Erythroblast (primary cell): Measurements from ENCODE around the gene AGRP.

Experiments used
- DNase-seq, 2 experiments: peaks; one replicate each; lab custom pipeline; 2025; lab: John Stamatoyannopoulos, UW
- GATA1 ChIP-seq: IDR thresholded peaks from 2 replicates; pipeline ENCODE4 v1.6.1; 2011; ENCODE audit warnings: low read depth, mild to moderate bottlenecking, control low read depth, low read length, moderate library complexity
- POLR2A ChIP-seq: IDR thresholded peaks from 2 replicates; pipeline ENCODE4 v1.6.1; 2011; ENCODE audit warnings: mild to moderate bottlenecking, low read length

AGRP gene

DNA sequence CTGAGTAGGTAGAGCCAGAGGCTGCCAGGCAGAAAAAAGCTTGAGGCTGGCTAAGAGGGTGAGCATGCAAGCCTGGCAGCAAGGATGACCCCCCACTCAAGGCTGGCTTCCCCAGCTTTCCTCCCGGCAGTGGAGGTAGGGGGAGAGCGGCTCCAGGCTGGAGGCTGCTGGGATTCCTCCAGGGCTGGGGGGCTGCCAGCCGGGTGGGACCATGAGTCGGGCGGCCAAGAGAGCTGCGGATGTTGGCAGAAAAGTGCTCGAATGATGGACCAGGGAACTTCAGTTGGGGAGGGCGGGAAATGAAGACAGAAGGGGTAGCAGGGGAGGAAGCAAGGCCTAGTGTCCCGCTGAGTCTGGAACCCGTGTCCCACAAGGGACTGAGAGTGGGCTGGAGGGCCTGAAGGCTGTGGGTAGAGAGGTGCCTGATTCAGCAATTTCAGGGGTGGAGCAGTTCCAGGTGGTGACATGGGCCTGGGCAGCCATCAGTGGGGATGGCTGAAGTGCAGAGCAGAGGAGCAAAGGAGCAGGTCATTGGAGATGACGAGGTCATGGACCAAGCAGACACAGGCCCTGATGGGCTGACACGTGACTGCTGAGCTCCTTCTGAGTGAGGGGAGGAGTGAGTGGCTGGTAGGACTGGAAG lies 32.2 kb downstream of the AGRP start:
- TF ChIP-seq GATA1 (no peak), POLR2A (no peak)
- DNase-seq: no peak

DNA sequence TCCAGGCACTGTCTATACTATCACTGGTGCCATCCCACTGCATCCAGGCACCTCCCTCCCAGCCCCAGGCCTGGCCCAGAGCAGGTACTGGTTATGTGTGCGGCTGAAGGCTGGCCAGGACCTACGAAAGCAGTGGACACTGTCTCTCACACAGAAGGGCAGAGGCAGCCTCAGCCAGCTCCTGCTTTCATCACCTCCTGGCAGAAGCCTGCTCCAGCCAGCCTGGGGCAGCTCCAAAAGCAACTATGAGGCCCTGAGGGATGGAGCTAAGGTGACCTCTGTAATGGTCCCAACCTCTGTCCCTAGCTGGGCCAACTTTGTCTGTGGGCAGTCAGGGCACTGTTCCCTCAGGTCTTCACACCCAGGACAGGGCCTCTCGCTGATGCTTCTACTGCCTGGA lies 33.6 kb downstream of the AGRP start:
- DNase-seq: no peak
- TF ChIP-seq POLR2A: no peak
- TF ChIP-seq GATA1: no peak

DNA sequence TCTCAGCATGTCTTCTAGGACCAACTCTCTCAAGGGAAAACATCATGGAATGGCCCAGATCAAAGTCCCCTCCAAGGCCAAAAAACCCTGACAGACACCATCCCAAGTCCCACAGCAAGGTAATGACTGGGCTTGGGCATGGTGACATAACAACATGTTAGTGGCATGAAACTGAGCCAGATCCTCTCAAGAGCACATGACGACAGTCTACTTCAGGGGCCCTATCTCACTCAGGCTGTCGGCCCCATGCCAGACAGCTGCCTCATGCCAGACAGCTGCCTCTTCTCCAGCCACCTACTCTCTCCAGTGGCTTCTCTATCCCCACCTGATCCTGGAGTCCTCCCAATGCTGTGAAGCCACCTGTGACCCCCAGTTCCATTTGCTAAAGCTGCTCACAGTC lies 34.0 kb downstream of the AGRP start:
- no peak for TF ChIP-seq POLR2A
- no peak for TF ChIP-seq GATA1
- DNase-seq: peak in 1 of 2 experiments; percentile 26

DNA sequence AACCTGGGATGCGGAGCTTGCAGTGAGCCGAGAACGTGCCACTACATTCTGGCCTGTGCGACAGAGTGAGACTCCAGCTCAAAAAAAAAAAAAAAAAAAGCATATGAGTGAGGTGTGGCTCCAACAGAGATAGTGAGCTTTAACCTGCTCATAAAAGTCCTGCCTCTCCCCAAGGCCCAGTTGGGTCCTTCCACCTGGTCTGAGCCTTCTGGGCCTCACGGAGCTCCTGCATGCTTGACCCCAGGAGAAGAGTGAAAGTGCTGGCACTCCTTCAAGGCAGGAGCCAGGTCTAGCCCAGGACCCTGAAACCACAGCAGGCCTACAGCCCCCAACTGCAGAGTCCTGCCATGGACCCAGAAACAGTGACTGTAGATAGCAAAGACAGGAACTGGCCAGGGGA lies 34.8 kb downstream of the AGRP start:
- DNase-seq: no peak
- TF ChIP-seq GATA1: no peak
- no peak for TF ChIP-seq POLR2A

DNA sequence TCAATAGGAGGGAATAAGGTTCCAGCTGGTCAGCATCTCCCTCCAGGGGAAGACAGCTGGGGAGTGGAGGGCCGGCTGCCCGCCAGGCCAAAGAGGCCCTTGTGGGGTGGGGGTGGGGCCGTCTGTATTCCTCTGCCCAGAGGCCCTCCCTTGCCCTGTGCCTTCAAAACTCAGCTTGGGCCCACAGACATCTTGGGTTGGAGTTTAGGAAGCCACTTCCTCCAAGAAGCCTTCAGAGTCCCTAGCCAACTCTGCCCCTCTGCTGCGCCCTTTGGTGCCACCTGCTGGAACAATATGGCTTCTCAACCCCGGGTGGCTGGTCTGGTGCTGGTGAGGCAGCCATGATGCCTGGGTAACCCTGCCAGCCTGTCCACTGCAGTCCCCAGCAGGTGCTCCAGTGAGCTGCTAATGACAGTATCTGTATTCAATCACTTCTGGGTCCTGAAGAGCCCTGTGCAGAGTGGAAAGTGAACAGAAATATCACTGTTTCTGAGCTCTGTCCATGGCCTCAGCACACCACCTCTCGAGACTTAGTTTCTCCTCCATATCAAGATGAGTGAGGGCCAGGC lies 35.8 kb downstream of the AGRP start:
- DNase-seq: peak; percentile 63 to 75

DNA sequence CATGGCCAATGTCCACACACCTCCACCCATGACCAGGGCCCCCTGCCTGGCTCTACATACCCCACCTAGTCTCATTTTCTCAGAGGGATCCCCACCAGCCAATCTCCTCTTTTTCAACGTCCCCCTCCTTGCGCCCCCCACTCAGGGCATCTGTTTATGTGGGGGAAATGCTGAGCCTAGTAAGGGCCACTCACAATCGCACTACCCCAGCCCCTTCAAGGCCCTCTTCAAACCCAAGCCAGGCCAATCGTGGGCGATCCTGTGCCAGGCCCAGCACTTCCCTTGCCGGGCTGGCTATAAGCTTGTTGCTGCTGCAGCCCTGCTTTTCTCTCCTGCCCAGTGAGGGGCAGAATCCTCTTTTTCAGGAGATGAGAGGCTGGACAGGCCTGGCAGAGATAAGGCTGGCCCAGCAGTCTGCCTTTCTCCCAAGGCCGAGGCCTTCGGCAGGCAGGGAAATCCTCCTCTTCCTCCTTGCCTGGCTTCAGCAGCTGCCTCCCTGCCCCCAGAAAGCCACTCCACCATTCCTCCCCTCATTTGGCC lies 36.3 kb downstream of the AGRP start:
- no peak for DNase-seq
- TF ChIP-seq GATA1 (no peak), POLR2A (no peak)

More for the DNA sequence above, 35.8 kb downstream of the AGRP start:
- TF ChIP-seq POLR2A: no peak
- TF ChIP-seq GATA1: no peak

DNA sequence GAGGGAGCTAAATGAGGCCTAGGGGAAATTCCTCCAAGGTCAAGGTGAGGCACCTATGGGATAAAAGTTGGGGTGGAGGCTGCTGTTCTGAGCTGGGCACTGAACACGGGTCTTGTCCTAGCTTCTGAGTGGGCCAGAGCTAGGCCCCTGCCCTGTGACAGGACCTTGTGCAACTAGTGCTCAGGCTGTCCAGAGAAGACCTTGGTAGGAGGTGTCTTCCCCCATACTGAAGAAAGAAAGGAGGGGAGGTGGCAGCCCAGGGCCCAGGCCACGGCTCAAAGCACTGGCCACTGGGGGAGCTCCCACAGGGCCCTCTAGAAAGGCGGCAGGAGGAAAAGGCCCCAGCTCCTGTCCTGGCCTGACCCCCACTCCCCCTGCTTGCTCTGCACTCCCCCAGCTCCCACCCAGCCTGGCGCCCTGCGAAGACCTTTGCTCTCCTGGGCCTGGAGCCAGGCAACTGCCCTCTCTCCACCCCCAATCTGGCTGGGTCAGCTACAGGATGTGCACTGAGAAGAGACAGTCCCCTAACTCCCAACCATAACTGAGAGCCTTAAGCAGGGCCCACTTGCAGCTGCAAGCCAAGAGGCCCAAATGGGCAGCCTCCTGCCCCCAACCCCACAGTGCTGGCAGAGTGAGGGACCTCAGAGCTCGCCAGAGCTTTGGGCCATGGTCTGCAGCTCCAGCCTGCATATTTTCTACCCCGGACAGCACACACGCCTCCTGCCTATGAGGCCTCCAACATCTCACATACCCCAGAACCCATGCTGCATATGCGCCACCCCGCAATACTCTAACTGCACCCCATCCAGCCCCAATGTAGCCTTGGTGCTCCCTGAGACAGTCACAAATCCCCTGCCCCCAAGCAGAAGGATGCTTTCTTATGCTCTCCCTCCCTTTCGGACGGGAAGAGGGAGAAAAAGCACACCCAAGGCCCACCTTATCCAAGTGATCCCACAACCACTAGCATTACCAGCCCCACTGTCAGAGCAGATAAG lies 37.1 kb downstream of the AGRP start:
- no peak for TF ChIP-seq GATA1
- TF ChIP-seq POLR2A: no peak
- DNase-seq: no peak

DNA sequence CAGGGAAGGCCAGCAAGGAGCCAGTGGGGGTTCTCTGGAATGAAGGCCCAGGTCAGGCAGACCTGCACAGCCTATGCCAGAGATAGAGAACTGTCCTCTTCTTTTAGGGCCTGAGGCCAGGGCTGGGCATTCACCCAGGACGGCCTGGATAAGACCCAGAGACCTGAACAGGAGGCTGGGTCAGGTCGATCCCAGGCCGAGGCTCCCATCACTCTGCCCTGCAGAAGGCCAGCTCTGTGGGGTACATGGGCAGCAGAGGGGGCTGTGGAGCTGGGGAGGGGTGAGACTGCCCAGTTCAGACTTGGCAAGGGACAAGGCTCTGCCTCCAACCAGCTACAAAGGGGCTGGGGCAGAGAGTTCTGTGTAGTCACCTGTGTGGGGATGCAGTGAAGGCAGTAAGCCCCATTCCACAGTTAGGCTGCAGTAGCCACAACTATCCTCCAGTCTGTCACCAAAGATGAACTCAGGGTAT lies 37.9 kb downstream of the AGRP start:
- TF ChIP-seq POLR2A (no peak), GATA1 (no peak)
- DNase-seq: peak in 1 of 2 experiments; percentile 19

DNA sequence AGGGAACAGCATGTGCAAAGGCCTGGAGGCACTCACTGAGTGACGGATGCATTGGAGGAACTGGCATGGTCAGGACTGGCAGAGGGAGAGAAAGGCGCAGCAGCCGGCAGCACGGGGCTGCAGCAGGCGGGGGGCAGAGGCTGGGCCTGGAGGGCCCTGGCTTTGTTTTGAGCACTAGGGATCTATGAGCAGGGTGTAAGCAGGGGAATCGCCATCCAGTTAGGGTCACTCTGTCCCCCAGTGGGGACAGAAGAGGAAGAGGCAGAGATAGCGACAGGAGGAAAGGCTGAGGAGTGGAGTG lies 38.3 kb downstream of the AGRP start:
- DNase-seq: no peak
- TF ChIP-seq GATA1 (no peak), POLR2A (no peak)

DNA sequence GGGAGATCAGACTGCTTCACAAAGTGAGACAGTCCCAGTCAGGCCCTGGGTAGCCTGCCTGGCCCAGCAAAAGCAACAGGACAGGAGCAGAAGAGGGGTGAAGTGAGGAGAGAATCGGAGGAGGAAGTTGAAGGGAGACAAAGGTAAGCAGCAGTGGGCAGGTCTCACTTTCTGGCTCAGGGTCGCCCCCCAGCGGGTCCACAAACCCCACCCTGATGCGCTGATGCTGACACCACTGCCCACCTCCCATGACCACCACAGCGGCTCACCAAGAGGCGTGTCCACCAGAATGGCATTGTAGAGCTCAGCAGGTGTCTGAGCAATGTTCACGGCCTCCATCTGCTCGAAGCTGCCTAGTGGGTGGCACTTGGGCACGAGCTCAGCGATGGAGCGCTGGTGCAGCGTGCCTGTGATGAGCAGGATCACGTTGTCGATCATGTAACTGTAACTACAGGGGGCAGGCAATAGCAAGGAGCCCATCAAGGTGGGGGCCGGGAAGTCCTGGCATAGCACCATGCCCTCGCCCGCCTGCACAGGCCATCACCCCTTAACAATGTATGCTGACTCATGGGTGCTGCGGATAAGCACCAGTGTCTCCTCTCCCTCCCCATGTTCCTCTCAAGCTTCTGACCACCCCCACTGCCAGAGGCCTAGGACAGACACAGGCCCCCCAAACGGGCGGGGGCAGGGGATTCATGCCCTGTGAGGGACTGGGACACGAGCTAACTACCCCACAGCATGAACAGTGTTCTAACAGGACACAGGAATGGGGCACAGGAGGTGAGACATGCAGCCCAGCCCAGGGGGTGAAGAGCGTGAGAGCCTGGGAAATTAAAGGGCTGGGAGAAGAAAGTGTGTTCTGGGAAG lies 38.9 kb downstream of the AGRP start:
- TF ChIP-seq POLR2A (no peak), GATA1 (no peak)
- no peak for DNase-seq

DNA sequence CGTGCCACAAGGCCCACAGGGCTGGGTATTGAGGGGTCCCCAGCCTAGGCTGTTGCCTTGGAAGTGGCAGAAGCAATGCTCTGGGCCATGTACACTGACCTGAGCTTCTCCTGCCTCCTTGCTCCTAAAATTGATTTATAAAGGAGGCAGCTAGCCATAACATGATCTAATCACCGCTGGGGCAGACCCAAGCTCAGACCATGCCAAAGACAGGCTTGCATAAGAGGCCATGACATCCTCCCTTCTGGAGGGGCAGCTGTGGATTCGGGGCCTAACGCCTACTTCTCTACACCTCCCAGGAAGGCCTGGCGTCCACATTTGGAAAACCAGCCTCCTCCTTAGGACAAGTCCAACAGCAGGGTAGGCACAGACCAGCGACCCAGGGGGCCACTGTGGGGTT lies 40.1 kb downstream of the AGRP start:
- TF ChIP-seq GATA1 (no peak), POLR2A (no peak)
- no peak for DNase-seq

DNA sequence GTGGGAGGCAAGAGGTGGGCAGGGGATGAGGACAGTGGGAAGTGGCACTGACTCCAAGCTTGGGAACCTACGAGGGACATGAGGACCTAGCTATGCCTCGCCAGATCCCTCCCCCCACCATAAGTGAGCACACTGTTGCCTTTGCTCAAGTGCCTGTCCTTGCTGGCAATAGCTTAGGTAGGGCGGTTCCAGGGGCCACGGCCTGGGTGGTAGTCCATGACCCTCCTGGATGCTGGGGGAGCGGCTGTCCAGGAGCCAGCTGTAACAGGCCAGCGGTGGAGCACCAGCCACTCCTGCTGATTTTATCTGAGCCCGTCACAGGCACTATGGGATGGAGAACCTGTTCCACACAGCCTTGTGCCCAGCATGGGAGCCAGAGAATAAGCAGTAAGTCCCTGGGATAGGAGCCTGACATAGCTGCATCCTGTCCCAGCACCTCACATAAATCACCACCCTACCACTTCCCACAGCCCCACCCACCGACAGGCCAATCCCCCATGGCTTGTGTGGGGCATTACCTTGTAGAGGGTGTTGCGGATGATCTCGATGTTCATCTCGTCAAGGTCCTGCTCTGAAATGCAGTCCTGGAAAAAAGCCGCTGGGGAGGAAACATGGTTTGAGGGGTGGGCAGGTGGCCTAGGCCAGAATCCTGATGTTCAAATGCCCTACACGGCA lies 40.6 kb downstream of the AGRP start:
- TF ChIP-seq GATA1 (no peak), POLR2A (no peak)
- DNase-seq: no peak
